Neural cell (in vitro differentiated cells): ENCODE results near the gene SKI. TPM values are rescaled to one million over a fixed set of nuclear protein-coding genes. Genes with fewer than 3 reads are reported as not detected.
A peak's percentile ranks its signal among the peaks of the same experiment; 100 is the strongest.

ENCODE experiments used
- H2AFZ ChIP-seq: fragments of 200-600, 300-800 bp; sonication (generic), shearing (Covaris generic); 2 replicates; pipeline ENCODE4 v1.6.0; 2014; ENCODE audit warnings: low read depth, mild to moderate bottlenecking, antibody characterized with exemption, low read length, moderate library complexity
- H3F3A ChIP-seq: fragments of 200-600 bp; shearing (Covaris generic); 2 replicates; pipeline ENCODE4 v1.6.1; 2016; ENCODE audit warnings: mild to moderate bottlenecking, moderate library complexity, mixed read lengths, antibody characterized with exemption, low read length; ENCODE audit not compliant: insufficient read depth, poor library complexity, severe bottlenecking
- H3K27ac ChIP-seq: fragments of 200-600, 300-800 bp; sonication (generic), shearing (Covaris generic); 2 replicates; pipeline ENCODE4 v1.5.1; 2014; ENCODE audit warnings: mild to moderate bottlenecking, low read length, moderate library complexity
- H3K27me3 ChIP-seq: fragments of 300-800, 200-600 bp; sonication (generic), shearing (Covaris generic); 2 replicates; pipeline ENCODE4 v1.6.0; 2014; ENCODE audit warnings: mild to moderate bottlenecking, low read depth, low read length, moderate library complexity; ENCODE audit not compliant: insufficient read depth
- H3K36me3 ChIP-seq: fragments of 300-800, 200-600 bp; sonication (generic), shearing (Covaris generic); 2 replicates; pipeline ENCODE4 v1.5.1; 2014; ENCODE audit warnings: mild to moderate bottlenecking, antibody characterized with exemption, low read length, moderate library complexity; ENCODE audit not compliant: insufficient read depth
- H3K4me2 ChIP-seq: fragments of 300-800, 200-600 bp; sonication (generic), shearing (Covaris generic); 2 replicates; pipeline ENCODE4 v1.6.0; 2014; ENCODE audit warnings: mild to moderate bottlenecking, low read length
- H3K4me3 ChIP-seq: fragments of 300-800, 200-600 bp; sonication (generic), shearing (Covaris generic); 2 replicates; pipeline ENCODE4 v1.5.1; 2014; ENCODE audit warnings: mild to moderate bottlenecking, low read length, moderate library complexity
- H3K79me2 ChIP-seq: fragments of 200-600 bp; shearing (Covaris generic); replicated peaks from 2 replicates; pipeline ENCODE4 v1.6.0; 2014; ENCODE audit warnings: mild to moderate bottlenecking, low read length, moderate library complexity; ENCODE audit not compliant: insufficient read depth
- H3K9ac ChIP-seq: fragments of 300-800, 200-600 bp; sonication (generic), shearing (Covaris generic); 2 replicates; pipeline ENCODE4 v1.6.1; 2016; ENCODE audit warnings: mild to moderate bottlenecking, low read length, mixed read lengths
- H3K9me2 ChIP-seq: fragments of 200-600 bp; shearing (Covaris generic); 2 replicates; pipeline ENCODE4 v1.6.1; 2016; ENCODE audit warnings: mild to moderate bottlenecking, low read length, mixed read lengths; ENCODE audit not compliant: insufficient read depth
- H3K9me3 ChIP-seq: fragments of 200-600, 300-800 bp; sonication (generic), shearing (Covaris generic); 2 replicates; pipeline ENCODE4 v1.6.1; 2016; ENCODE audit warnings: mild to moderate bottlenecking, mixed run types, low read length, moderate library complexity, mixed read lengths
- H4K20me1 ChIP-seq: fragments of 200-600 bp; shearing (Covaris generic); 2 replicates; pipeline ENCODE4 v1.6.1; 2016; ENCODE audit warnings: mild to moderate bottlenecking, mixed run types; ENCODE audit not compliant: insufficient read depth
- EP300 ChIP-seq: fragments of 450-650 bp; conservative IDR thresholded peaks from 2 replicates; pipeline ENCODE4 v1.6.1; 2014; ENCODE audit warnings: antibody characterized with exemption, mild to moderate bottlenecking, moderate library complexity; ENCODE audit not compliant: poor library complexity, severe bottlenecking
- EZH2 ChIP-seq: fragments of 200-600, 300-800 bp; shearing (Covaris generic), sonication (generic); IDR thresholded peaks from 2 replicates; pipeline ENCODE4 v1.6.1; 2014; ENCODE audit warnings: antibody characterized with exemption, low read length, borderline replicate concordance, mild to moderate bottlenecking; ENCODE audit not compliant: insufficient read depth, poor library complexity, severe bottlenecking
- MXI1 ChIP-seq: fragments of 450-650 bp; conservative IDR thresholded peaks from 2 replicates; pipeline ENCODE4 v1.6.1; 2014; ENCODE audit warnings: antibody characterized with exemption, mild to moderate bottlenecking; ENCODE audit not compliant: poor library complexity, severe bottlenecking
- POLR2AphosphoS5 ChIP-seq: IDR thresholded peaks from 2 replicates; pipeline ENCODE4 v1.6.1; 2012
- RAD21 ChIP-seq: fragments of 450-650 bp; conservative IDR thresholded peaks from 2 replicates; pipeline ENCODE4 v1.6.1; 2014; ENCODE audit warnings: antibody characterized with exemption, mild to moderate bottlenecking, moderate library complexity
- REST ChIP-seq: IDR thresholded peaks from 2 replicates; pipeline ENCODE4 v1.6.1; 2012; ENCODE audit warnings: borderline replicate concordance
- SMC3 ChIP-seq: fragments of 450-650 bp; conservative IDR thresholded peaks from 2 replicates; pipeline ENCODE4 v1.6.1; 2014; ENCODE audit warnings: antibody characterized with exemption, mild to moderate bottlenecking, moderate library complexity; ENCODE audit not compliant: poor library complexity
- TAF1 ChIP-seq: IDR thresholded peaks from 2 replicates; pipeline ENCODE4 v1.6.1; 2012; ENCODE audit warnings: low read depth
- polyA plus RNA-seq: library from polyadenylated mRNA; depleted of rRNA; stranded (reverse); fragments of >200 nt; gene quantifications from 2 replicates; pipeline ENCODE4 v1.2.3, GENCODE V29; 2014
- TF ChIP-seq, protein P1 (sequence below): fragments of 450-650 bp; IDR thresholded peaks from 2 replicates; pipeline ENCODE4 v1.5.1; 2014; ENCODE audit warnings: antibody characterized with exemption, mild to moderate bottlenecking, moderate library complexity; ENCODE audit not compliant: poor library complexity, severe bottlenecking

SKI gene
- polyA plus RNA-seq, 1 donor from 2014 or later, result 4.1 TPM

GRCh38 chr1:2212532-2213491, 15.3 kb upstream of the SKI start:
- Histone ChIP-seq H3K27me3 (no peaks in the 10 kb centered on the region), H3K4me2 (peak overlapping the region; percentile 65), H3K4me3 (peak overlapping the region; percentile 63), H3K79me2 (no peaks in the 10 kb centered on the region), H2AFZ (peak overlapping the region; percentile 69), H3K9me2 (no peaks in the 10 kb centered on the region), H3K9ac (peak overlapping the region; percentile 86), H3K27ac (peak overlapping the region; percentile 97), H3K36me3 (no peaks in the 10 kb centered on the region), H4K20me1 (no peaks in the 10 kb centered on the region), H3F3A (no peaks in the 10 kb centered on the region), H3K9me3 (no peaks in the 10 kb centered on the region)
- no peak for TF ChIP-seq TAF1
- peak; percentile 38 for TF ChIP-seq RAD21
- TF ChIP-seq EZH2, result no peak
- TF ChIP-seq, protein P1, sequence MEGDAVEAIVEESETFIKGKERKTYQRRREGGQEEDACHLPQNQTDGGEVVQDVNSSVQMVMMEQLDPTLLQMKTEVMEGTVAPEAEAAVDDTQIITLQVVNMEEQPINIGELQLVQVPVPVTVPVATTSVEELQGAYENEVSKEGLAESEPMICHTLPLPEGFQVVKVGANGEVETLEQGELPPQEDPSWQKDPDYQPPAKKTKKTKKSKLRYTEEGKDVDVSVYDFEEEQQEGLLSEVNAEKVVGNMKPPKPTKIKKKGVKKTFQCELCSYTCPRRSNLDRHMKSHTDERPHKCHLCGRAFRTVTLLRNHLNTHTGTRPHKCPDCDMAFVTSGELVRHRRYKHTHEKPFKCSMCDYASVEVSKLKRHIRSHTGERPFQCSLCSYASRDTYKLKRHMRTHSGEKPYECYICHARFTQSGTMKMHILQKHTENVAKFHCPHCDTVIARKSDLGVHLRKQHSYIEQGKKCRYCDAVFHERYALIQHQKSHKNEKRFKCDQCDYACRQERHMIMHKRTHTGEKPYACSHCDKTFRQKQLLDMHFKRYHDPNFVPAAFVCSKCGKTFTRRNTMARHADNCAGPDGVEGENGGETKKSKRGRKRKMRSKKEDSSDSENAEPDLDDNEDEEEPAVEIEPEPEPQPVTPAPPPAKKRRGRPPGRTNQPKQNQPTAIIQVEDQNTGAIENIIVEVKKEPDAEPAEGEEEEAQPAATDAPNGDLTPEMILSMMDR, result peak; percentile 39
- TF ChIP-seq POLR2AphosphoS5, result peak; percentile 71
- TF ChIP-seq MXI1, result peak; percentile 54
- peak; percentile 40 for TF ChIP-seq SMC3
- TF ChIP-seq REST, result peak; percentile 67
- peak; percentile 50 for TF ChIP-seq EP300

DNA sequence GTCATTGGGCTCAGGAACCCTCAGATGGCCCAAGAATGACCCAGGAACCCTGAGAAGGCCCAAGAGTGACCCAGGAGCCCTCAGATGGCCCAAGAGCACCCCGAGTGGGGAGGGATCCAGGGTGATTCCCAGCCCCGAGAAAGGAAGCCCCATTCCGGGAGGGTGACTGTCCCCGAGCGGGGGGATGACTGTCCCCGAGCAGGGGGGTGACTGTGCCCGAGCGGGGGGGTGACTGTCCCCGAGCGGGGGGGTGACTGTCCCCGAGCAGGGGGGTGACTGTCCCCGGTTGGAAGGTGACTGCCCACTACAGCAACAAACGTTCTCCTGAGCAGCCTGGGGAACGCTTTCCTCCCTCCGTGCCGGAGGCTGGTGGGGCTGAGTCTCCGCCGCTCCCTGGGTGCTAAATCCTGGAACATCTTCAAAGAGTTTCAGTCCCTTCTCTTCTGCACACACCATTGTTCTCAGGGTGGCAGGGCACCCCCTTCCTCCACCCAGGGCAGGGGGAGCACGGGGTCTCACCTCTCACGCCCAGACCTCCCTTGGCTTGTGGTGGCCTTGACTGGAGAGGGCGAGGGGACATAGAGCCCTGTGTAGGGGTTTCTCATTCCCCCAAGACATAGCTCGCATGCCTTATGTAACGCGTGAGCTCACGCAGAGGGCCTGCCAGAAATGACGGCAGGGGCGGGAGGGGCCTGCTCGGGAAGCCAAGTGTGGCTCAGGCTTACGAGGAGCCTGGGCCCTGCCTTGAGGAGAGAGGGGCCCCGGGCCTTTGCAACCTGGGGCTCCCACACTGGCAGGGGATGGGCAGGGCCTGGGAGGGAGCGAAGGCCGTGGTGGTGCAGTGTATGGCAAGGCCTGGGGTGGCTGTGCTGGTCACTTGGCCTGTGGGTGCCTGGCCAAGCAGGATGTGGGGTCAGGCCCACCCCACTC, 14.3 kb upstream of the SKI start:
- no peak overlapping the region for H2AFZ ChIP-seq
- H3K36me3 ChIP-seq, result no peaks in the 10 kb centered on the region

More for the DNA sequence above, 14.3 kb upstream of the SKI start:
- Histone ChIP-seq H3K9me3 (no peaks in the 10 kb centered on the region), H3K27me3 (no peaks in the 10 kb centered on the region), H3F3A (no peaks in the 10 kb centered on the region), H4K20me1 (no peaks in the 10 kb centered on the region), H3K27ac (peak overlapping the region; percentile 97), H3K4me2 (no peak overlapping the region), H3K79me2 (no peaks in the 10 kb centered on the region), H3K4me3 (peak overlapping the region; percentile 63), H3K9me2 (no peaks in the 10 kb centered on the region), H3K9ac (peak overlapping the region; percentile 86)
- TF ChIP-seq MXI1 (no peak), EP300 (no peak), EZH2 (no peak), TAF1 (no peak), SMC3 (no peak), POLR2AphosphoS5 (no peak)
- TF ChIP-seq, protein P1, result no peak
